ENCODE measurements around the gene BBX.
A peak's percentile ranks its signal among the peaks of the same experiment; 100 is the strongest.
"Not testable (repeated sequence)": the region's sequence is repeated elsewhere in the genome, so short reads cannot be mapped to it uniquely, and the experiment has no call there.

Gene BBX

GRCh38 chr3:107543666-107544065 lies 20.9 kb downstream of the BBX start:
- no peak for DNase-seq

DNA sequence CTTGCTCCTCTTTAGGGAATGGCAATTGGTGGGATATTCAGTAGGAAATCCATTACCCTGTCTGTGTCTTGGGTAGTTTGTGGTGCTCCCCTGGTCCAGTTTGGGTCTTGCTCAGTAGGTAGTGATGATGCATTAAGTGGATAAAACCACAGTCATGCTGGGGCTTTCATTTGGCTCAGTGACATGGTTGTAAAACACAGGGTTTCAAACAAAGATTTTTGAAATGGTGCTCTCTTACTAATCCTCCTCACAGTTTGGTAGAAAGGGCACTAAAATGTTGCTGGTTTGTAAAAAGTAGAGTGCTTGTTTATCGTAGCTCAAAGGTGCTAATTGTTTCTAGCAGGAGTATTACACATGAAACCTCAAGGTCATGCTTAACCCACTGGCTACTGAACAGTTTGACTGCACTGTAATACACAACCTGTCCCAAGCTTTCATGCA lies 22.9 kb downstream of the BBX start:
- no peak for DNase-seq

DNA sequence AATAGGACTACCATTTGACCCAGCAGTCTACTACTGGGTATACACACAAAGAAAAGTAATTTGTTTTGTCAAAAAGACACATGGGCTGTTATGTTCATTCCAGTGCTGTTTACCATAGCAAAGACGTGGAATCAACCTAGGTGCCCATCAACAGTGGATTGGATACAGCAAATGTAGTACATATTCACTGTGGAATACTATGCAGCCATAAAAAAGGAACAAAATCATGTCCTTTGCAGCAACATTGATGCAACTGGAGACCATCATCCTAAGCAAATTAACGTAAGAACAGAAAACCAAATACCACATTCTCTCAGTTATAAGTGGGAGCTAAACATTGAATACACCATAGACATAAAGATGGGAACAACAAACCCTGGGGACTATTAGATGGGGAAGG lies 25.8 kb downstream of the BBX start:
- no peak for DNase-seq

GRCh38 chr3:107555359-107555758 lies 32.6 kb downstream of the BBX start:
- no peak for DNase-seq

DNA sequence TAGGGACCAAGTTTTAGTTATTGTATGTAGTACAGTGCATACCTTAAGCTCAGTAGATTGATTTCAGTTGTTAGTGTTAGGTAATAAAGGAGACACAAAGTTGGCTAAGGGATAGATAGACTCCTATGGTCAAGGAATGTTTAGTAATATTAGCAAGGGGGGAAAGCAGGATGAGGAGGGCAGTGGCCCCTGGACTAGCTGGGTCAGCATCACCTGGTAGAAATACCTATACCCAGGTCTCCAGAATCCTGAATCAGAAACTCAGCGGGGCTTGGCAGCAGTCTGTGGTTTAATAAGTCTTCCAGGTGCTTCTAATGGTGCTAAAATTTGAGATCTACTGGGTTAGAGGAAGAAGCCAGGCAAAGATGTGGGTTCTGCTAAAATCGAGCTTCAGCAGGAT lies 35.0 kb downstream of the BBX start:
- DNase-seq = no peak

- no peak for DNase-seq
These were observed 37.4 kb downstream of the BBX start for GRCh38 chr3:107560166-107560565.

- no peak for DNase-seq
These were observed 39.2 kb downstream of the BBX start for GRCh38 chr3:107561980-107562379.

DNA sequence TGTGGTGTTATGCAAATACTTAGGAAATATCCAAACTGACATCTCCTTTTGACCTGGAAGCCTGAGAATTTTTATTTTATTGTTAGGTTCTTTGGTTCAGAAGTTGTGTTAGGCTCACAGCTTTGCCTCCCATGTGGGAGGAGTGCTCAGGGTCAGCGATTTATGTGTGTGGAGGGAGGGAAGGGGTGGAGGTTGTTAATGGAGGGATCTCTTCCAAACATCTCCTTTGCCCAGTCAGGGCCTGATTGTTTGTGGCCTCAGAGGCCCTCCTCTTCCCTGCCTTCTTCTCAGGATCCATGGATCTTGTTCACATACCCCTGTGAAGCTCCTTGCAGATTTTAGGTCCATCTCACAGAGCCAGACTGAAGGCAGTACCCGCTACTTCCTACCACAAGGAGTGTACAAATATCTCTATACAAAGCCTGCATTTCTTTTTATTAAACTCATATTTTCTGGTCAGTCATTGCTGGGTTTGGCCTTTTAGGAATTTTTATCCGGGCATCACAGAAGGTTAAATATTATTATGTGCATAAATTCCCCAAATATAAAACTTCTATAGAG lies 40.3 kb downstream of the BBX start:
- no peak for DNase-seq

DNA sequence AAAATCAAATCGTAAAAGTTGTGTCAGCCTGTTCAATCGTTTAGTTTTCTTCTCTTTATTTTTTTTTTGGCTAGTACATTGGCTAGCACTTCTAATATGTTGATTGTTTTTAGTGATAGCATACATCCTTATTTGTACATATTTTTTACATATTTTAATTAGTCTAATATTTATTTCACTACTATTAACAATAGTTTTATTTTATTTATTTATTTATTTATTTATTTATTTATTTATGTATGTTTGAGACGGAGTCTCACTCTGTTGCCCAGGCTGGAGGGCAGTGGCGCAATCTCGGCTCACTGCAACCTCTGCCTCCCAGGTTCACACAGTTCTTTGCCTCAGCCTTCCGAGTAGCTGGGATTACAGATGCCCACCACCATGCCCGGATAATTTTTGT lies 42.5 kb downstream of the BBX start:
- DNase-seq = not testable (repeated sequence)

DNA sequence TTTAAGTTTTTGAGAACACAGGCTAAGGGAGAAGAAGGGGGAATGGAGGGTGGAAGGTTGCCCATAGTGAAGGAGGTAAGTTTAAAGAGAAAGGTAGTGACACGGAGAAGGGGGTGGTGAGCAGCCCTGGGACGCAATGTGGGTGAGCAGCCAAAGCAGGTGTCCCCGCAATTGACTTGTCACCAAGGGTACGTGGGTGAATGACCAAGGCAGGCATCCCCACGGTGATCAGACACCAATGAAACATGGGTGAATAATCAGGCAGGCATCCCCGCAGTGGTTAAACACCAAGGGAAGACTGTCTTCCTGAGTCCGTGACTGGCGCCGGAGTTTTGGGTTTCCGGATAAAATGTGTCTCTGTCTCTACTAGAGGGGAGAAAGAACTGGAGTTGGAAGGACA lies 48.3 kb downstream of the BBX start:
- not testable (repeated sequence) for DNase-seq

DNA sequence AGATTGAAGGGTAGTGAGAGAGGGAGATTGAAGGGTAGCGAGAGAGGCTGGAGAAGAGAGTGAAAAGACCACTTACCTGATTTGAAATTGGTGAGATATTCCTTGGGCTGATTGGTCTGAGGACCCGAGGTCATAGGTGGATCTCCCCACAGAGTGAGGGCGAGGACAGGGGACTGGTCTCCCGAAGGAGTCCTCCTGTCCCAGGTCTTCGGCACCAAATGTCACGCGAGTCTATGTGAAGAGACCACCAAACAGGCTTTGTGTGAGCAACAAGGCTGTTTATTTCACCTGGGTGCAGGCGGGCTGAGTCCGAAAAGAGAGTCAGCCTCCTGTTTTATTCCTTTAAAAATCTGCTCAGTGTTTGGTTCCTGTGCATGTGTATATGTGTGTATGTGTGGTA lies 48.7 kb downstream of the BBX start:
- not testable (repeated sequence) for DNase-seq

DNA sequence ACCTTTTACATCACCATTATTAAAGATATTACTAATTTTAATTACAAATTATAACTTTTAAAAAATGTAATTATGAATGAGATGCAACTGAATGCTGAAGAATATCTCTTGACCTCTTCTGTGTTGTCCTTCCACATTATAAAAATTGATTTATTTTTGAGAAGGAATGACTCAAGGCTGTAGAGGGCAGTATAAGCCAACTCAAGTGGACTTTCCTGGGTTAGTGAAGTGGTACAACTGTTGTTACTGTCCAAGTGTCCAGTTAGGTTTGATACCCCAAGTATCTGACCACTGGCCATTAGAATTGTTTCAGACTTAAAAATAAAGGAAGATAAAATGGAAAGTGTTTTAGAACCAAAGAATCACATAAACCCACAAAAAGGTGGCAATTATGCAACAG lies 51.9 kb downstream of the BBX start:
- peak; percentile 14 for DNase-seq

DNA sequence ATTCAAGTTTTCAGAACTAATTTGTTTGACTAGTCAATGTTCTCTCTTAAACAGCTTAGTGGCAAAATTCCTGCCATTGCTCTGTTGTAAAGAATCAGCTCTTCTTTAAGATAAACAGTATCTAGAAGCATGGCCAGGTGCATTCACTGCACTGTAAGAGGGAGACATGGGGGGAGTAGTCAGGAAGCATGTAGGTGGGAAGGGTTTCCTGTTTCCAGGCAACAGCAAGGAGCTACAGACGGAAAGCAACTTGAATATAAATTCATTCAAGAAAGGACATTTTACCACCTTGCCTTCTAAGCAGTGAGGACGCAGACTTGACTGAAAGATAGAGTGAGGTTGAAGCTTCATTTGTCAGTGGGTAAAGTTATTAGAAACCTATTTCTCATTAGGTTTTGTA lies 55.3 kb downstream of the BBX start:
- no peak for DNase-seq

DNA sequence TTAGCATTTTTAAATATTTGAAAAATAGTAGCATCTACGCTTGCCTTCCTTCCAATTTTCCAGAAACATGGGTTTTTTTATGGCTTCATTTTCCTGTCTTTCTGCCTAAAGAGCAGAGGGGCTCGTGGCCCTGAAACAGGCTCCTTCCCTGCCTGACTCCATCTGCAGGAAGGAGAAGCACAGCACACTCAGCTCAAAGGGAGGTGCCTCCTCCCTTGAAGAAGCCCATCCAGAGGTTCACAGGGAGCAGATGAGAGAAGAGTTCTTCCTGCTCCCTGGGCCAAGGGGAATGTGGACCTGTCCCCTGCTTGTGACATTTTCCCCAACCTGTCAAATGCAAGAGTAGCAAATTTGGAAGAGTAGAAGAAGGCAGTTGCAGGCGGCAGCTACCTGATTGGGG lies 55.8 kb downstream of the BBX start:
- DNase-seq = no peak

GRCh38 chr3:107579371-107579770 lies 56.6 kb downstream of the BBX start:
- no peak for DNase-seq

- DNase-seq = no peak
These were observed 58.5 kb downstream of the BBX start for GRCh38 chr3:107581230-107581629.

- peak; percentile 24 for DNase-seq
These were observed 65.5 kb downstream of the BBX start for GRCh38 chr3:107588217-107588616.

DNA sequence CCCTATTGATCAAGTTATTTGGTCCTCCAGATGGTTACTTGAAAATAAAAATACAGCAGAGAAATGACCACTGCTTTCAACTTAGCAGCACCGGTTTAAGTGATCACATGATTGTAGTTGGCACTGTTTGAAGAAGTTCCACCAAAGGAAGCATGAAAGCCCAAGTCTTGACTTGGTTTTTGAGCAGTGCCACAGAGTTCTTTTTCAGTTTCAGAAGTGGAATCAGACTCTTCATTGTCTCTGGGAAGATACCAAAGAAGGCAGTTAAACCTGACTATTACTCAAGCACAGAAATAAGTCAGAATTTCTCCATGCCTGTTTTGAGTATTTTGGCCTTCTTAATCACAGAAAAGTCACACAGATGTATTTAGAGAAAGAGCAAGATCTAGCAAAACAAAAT lies 66.7 kb downstream of the BBX start:
- DNase-seq = no peak

DNA sequence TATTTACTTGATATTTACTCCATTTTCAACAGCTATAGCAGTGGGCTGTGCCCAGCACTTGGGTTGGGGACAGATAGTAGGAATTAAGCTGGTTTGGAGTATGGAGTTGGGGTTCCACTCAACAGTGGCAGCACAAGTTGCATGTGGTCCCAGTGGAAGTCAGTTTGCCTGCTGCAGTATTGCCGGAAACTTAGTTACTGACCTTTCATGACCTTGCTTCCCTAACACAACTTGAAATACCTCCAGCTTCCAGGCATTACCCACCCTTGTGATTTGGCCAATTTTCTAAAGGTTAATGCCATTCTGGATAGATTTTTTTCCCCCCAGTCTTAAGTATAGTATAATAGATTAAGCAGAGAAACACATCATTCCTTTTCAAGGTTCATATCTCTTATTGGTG lies 68.0 kb downstream of the BBX start:
- no peak for DNase-seq

DNA sequence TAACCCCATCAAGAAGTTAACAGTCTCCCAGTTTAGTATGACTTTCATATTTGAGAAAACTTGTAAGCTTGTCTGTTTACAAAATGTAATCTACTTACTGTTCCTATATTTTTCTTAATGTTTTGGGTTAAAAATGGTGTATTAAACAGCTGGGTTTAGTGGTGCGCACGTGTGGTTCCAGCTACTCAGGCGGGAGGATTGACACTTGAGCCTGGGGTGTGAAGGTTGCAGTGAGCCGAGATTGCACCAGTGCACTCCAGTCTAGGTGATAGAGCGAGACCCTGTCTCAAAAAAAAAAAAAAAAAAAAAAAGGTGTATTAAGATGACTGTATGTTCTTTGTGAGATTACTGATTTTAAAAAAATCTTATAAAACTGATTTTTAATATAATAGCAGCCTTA lies 69.3 kb downstream of the BBX start:
- DNase-seq = no peak

DNA sequence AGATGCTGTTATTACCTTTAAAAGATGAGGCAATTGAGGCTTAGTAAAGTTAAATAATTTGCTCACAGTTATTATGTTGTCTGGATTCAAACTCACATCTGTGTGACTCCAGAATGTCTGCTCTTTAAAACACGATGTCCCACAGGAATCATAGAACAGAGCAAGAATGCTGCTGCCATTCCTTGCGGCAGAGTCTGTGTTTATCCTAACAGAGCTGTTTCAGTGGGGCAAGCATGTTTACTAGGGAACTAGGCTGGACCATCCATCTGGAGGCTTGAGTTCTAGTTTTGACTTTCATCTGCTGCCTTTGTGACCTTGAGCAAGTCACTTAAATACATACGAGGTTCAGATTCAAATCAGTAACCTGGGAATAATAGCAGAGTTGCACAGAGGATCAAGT lies 72.1 kb downstream of the BBX start:
- DNase-seq = no peak

DNA sequence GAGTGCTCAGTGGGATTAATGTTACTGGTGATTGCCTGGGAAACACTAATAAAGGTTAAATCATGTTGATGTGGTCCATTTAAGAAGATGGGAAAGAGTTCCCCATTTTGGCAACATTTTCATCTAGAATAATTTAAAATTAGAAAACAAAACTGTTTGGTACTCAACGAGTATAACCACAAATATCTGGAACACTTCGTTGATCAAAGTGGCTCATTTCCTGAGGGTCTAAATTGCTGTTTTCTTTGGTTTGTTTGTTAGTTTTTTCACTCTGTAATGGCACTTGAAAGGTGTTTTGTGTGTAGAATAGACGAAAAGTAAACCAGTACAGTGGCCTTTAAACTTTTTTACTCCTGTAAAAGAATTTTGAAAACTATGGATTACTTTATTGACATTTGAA lies 73.9 kb downstream of the BBX start:
- DNase-seq = no peak

DNA sequence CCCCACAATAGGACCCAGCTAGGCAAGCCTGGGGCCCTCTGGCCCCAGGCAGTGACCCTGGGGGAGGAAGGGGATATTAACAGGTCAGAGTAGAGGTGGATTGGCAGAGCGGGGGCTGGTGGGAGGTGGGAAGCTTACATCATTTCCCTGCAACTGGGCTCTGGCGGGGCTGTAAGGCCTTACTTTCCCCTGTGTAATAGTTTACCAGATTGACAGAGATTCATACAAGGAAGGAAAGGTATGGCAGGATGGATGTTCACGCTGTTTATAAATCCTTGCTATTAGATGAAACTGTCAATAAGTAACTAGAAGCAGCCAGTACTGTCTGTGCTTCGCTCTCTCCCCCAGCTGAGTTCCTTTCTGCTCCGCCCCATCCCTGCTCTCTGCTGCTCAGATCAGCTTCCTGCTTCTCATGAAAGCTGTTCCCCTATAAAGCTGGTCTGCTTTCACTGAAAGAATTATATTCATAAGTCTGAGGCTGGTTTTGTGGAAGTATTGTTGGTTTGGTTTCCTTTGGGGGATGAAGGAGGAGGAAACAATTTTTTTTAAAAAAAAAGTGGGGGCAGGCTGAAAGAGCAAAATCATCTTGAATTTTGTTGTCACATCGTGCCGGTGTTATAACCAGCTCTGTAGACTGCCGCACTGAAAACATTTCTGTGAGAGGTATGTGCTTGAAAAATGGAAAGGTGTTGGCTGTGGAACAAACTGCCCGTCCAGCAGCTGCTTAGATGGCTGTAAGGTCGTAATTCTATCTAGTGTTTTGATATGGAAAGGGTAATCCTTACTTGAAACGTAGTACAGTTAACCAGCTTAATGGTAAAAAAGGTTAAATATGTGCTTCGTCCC lies 76.4 kb downstream of the BBX start:
- no peak for DNase-seq

DNA sequence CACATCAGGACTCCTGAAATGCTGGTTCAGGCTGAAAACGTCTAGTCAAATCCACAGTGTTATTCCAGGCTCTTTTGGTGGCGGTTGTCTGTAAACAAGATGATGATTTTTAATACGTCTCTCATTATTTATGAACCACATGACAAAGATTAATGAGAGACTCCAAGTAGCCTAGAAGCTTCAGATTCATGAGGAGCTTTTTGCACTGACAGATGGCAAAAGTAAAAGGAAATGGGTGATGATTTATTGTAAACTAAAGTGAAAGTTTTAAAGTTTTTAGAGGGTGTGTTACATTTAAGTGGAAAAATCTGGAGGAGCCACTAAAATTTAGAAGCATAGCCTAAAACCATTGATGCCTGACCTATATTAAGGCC lies 77.0 kb downstream of the BBX start:
- no peak for DNase-seq

DNA sequence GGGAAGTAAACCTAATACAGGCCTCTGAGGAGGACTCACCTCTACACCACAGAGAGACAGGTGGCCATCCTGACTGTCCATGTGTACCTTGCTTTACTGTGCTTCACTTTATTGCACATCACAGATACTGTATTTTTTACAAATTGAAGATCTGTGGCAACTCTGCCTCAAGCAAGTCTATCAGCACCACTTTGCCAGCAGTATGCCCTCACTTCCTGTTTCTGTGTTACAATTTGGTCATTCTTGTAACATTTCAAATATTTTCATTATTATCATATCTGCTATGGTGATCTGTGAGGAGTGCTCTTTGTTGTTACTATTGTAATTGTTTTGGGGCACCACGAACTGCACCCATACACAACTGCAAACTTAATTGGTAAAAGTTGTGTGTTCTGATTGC lies 78.0 kb downstream of the BBX start:
- DNase-seq = peak; percentile 26
